ENCODE measurements around the gene UNC5B. TPM values are rescaled to one million over a fixed set of nuclear protein-coding genes. Genes with fewer than 3 reads are reported as not detected.

Gene UNC5B
- total RNA-seq, 2 donors from 2014 or later, result 10.4 to 11.2 TPM

- TF ChIP-seq CTCF (IDR thresholded peaks at IDR 0.05), result no peak
- no peak for TF ChIP-seq POLR2A (IDR thresholded peaks at IDR 0.05)
- H3K27ac ChIP-seq, result no peak overlapping the region
- no peak overlapping the region for H3K4me3 ChIP-seq
- H3K4me1 ChIP-seq, result peaks cover 9% of the 10 kb centered on the region
- no peak for DNase-seq
- H3K36me3 ChIP-seq (replicated peaks in 1 of 2; ENCODE audit: insufficient read depth in 1 of 2, low read depth in 2 of 2), result no peaks in the 10 kb centered on the region
- no peak for ATAC-seq
- no peaks in the 10 kb centered on the region for H3K9me3 ChIP-seq
- intact Hi-C loops (cut with DNase I), result no loop called here
- WGBS, 2 donors, result 87% methylated on average over 6 to 16 of the region's 26 CpGs
- H3K27me3 ChIP-seq, result no peaks in the 10 kb centered on the region
Measured at GRCh38 chr10:71290806-71291527, 78.6 kb downstream of the UNC5B start.

- 86 to 100% methylated on average over 1 to 13 of the region's 13 CpGs for WGBS, 2 donors
- intact Hi-C loops (cut with DNase I), result no loop called here
- DNase-seq (no peak), ATAC-seq (no peak)
- no peaks in the 10 kb centered on the region for H3K27me3 ChIP-seq
- no peak overlapping the region for H3K4me3 ChIP-seq
- H3K27ac ChIP-seq, result no peak overlapping the region
- TF ChIP-seq POLR2A (IDR thresholded peaks at IDR 0.05) (no peak), CTCF (IDR thresholded peaks at IDR 0.05) (no peak)
- no peaks in the 10 kb centered on the region for H3K36me3 ChIP-seq (replicated peaks in 1 of 2; ENCODE audit: insufficient read depth in 1 of 2, low read depth in 2 of 2)
- H3K9me3 ChIP-seq, result no peaks in the 10 kb centered on the region
- H3K4me1 ChIP-seq, result peaks cover 9% of the 10 kb centered on the region
Measured at GRCh38 chr10:71291528-71291900, 79.1 kb downstream of the UNC5B start.

- Histone ChIP-seq H3K4me3 (no peak overlapping the region), H3K9me3 (no peaks in the 10 kb centered on the region), H3K27ac (no peak overlapping the region), H3K36me3 (replicated peaks in 1 of 2; ENCODE audit: insufficient read depth in 1 of 2, low read depth in 2 of 2) (no peaks in the 10 kb centered on the region), H3K4me1 (peaks cover 9% of the 10 kb centered on the region), H3K27me3 (no peaks in the 10 kb centered on the region)
- ATAC-seq (no peak), DNase-seq (no peak)
- intact Hi-C loops (cut with DNase I), result no loop called here
- TF ChIP-seq CTCF (IDR thresholded peaks at IDR 0.05), result no peak
- TF ChIP-seq POLR2A (IDR thresholded peaks at IDR 0.05), result no peak
- WGBS, 2 donors, result 48 to 50% methylated on average over 10 of the region's 10 CpGs
Measured at GRCh38 chr10:71292624-71293445, 80.5 kb downstream of the UNC5B start.

- intact Hi-C loops (cut with DNase I), result no loop called here
- 85 to 96% methylated on average over 19 of the region's 19 CpGs for whole genome bisulfite sequencing, 2 donors
- H3K4me3 ChIP-seq, result no peak overlapping the region
- TF ChIP-seq POLR2A (IDR thresholded peaks at IDR 0.05) (no peak), CTCF (IDR thresholded peaks at IDR 0.05) (no peak)
- no peak for DNase-seq
- no peak overlapping the region for H3K27ac ChIP-seq
- H3K36me3 ChIP-seq (replicated peaks in 1 of 2; ENCODE audit: insufficient read depth in 1 of 2, low read depth in 2 of 2), result no peaks in the 10 kb centered on the region
- H3K27me3 ChIP-seq, result no peaks in the 10 kb centered on the region
- H3K9me3 ChIP-seq, result no peaks in the 10 kb centered on the region
- ATAC-seq, result no peak
- H3K4me1 ChIP-seq, result peaks cover 9% of the 10 kb centered on the region
Measured at GRCh38 chr10:71293446-71294084, 81.2 kb downstream of the UNC5B start.
